ENCODE measurements around the gene HIVEP3. TPM values are rescaled to one million over a fixed set of nuclear protein-coding genes. Genes with fewer than 3 reads are reported as not detected.

The HIVEP3 gene
- total and polyA plus RNA-seq, 2 of the 13 experiments (the other 11 are each of a cell fraction or from before 2014, with no cell fraction given): 0.05 TPM; not detected in 1

- no peak for TF ChIP-seq SKIL (CRISPR knock-in tag; IDR thresholded peaks at IDR 0.05; ENCODE audit: borderline replicate concordance)
Measured at GRCh38 chr1:41499591-41499990, 419.1 kb downstream of the HIVEP3 start (continued).

GRCh38 chr1:41498804-41499203 is 419.9 kb downstream of the HIVEP3 start:
- ChIA-PET POLR2A (no interaction called here), CTCF (ENCODE audit: low intra/inter-chr PET ratio, low total read pairs) (no interaction called here)
- Histone ChIP-seq H2AFZ (ENCODE audit: low read length) (no peak overlapping the region), H3K9me3 (ENCODE audit: low read length) (no peaks in the 10 kb centered on the region), H3K79me2 (ENCODE audit: insufficient read depth, low read length) (no peaks in the 10 kb centered on the region), H3K27me3 (ENCODE audit: control insufficient read depth in 1 of 2, insufficient read depth in 2 of 2, low read length in 2 of 2) (peaks cover 0 to 4% of the 10 kb centered on the region in 2 experiments; a peak in 2 of 5 replicates), H3K9ac (ENCODE audit: insufficient read depth, low read depth, low read length) (no peak overlapping the region), H3K36me3 (replicated peaks in 1 of 2; ENCODE audit: control insufficient read depth in 1 of 2, insufficient read depth in 2 of 2, low read length in 2 of 2) (no peaks in the 10 kb centered on the region), H3K27ac (ENCODE audit: extremely low read length, insufficient read depth, low read length) (no peak overlapping the region), H3K4me1 (ENCODE audit: insufficient read depth, low read length) (no peaks in the 10 kb centered on the region), H4K20me1 (ENCODE audit: insufficient read depth, low read length) (no peaks in the 10 kb centered on the region), H3K4me3 (replicated peaks in 1 of 3; ENCODE audit: insufficient read depth in 1 of 3, low read depth in 2 of 3, low read length in 3 of 3) (no peak overlapping the region), H3K4me2 (ENCODE audit: low read depth, low read length) (no peak overlapping the region)
- intact Hi-C loops (cut with micrococcal nuclease; ENCODE audit: unreplicated experiment): no loop called here
- BruUV-seq (replicated peaks): no TSS peak
- FAIRE-seq: no peak
- TF ChIP-seq ZBTB3 (CRISPR knock-in tag; IDR thresholded peaks at IDR 0.05; ENCODE audit: borderline replicate concordance, low read depth) (no peak), LBX2 (CRISPR knock-in tag; IDR thresholded peaks at IDR 0.05; ENCODE audit: borderline replicate concordance) (no peak)
- in situ Hi-C loops (cut with HindIII; ENCODE audit: extremely low pct_ligation_motif_present, low pct_unique_long_range_greater_than_20kb): no loop called here
- ATAC-seq: no peak
- 47% methylated on average over 10 of the region's 12 CpGs for WGBS (ENCODE audit: low lambda C conversion rate)
- DNase-seq (ENCODE audit: low spot score): no peak

- H2AFZ ChIP-seq (ENCODE audit: low read length): no peak overlapping the region
- BruUV-seq (replicated peaks): no TSS peak
- CTCF ChIA-PET (ENCODE audit: low intra/inter-chr PET ratio, low total read pairs): no interaction called here
- no peak overlapping the region for H3K9ac ChIP-seq (ENCODE audit: insufficient read depth, low read depth, low read length)
- intact Hi-C loops (cut with micrococcal nuclease; ENCODE audit: unreplicated experiment): no loop called here
- no peak for FAIRE-seq
- H3K27me3 ChIP-seq (ENCODE audit: control insufficient read depth in 1 of 2, insufficient read depth in 2 of 2, low read length in 2 of 2): peaks cover 0 to 4% of the 10 kb centered on the region in 2 experiments; a peak in 2 of 5 replicates
- POLR2A ChIA-PET: no interaction called here
- no peaks in the 10 kb centered on the region for H4K20me1 ChIP-seq (ENCODE audit: insufficient read depth, low read length)
- ATAC-seq: no peak
- H3K79me2 ChIP-seq (ENCODE audit: insufficient read depth, low read length): no peaks in the 10 kb centered on the region
- in situ Hi-C loops (cut with HindIII; ENCODE audit: extremely low pct_ligation_motif_present, low pct_unique_long_range_greater_than_20kb): no loop called here
- no peaks in the 10 kb centered on the region for H3K9me3 ChIP-seq (ENCODE audit: low read length)
- no peak for DNase-seq (ENCODE audit: low spot score)
- no peak overlapping the region for H3K27ac ChIP-seq (ENCODE audit: extremely low read length, insufficient read depth, low read length)
- no peak overlapping the region for H3K4me3 ChIP-seq (replicated peaks in 1 of 3; ENCODE audit: insufficient read depth in 1 of 3, low read depth in 2 of 3, low read length in 3 of 3)
- 73% methylated on average over 5 of the region's 5 CpGs for WGBS (ENCODE audit: low lambda C conversion rate)
- no peaks in the 10 kb centered on the region for H3K36me3 ChIP-seq (replicated peaks in 1 of 2; ENCODE audit: control insufficient read depth in 1 of 2, insufficient read depth in 2 of 2, low read length in 2 of 2)
- no peak overlapping the region for H3K4me2 ChIP-seq (ENCODE audit: low read depth, low read length)
- H3K4me1 ChIP-seq (ENCODE audit: insufficient read depth, low read length): no peaks in the 10 kb centered on the region
- TF ChIP-seq ZNF512B (CRISPR knock-in tag; IDR thresholded peaks at IDR 0.05; ENCODE audit: borderline replicate concordance) (no peak), ZNF556 (CRISPR knock-in tag; IDR thresholded peaks at IDR 0.05; ENCODE audit: borderline replicate concordance) (no peak), PRPF4 (IDR thresholded peaks at IDR 0.05; ENCODE audit: low read depth, low read length, poor library complexity, severe bottlenecking) (no peak), SNAI1 (CRISPR knock-in tag; IDR thresholded peaks at IDR 0.05; ENCODE audit: borderline replicate concordance) (no peak), ZNF136 (CRISPR knock-in tag; IDR thresholded peaks at IDR 0.05; ENCODE audit: low read depth) (no peak), ZNF274 (CRISPR knock-in tag; IDR thresholded peaks at IDR 0.05) (no peak), NCOA1 (CRISPR knock-in tag; IDR thresholded peaks at IDR 0.05) (no peak), ZNF33B (CRISPR knock-in tag; IDR thresholded peaks at IDR 0.05) (no peak), NKX3-1 (CRISPR knock-in tag; IDR thresholded peaks at IDR 0.05) (no peak)
Measured at GRCh38 chr1:41498391-41498790, 420.3 kb downstream of the HIVEP3 start.

Data from HepG2 (cell line).